Ishikawa (cell line): ENCODE data around the gene PPP4R2.

Experiments used
- CEBPB ChIP-seq: IDR thresholded peaks from 2 replicates; pipeline ENCODE4 v1.6.1; 2012
- CREB1 ChIP-seq: IDR thresholded peaks from 2 replicates; pipeline ENCODE4 v1.6.1; 2012; ENCODE audit warnings: low read depth
- EGR1 ChIP-seq: IDR thresholded peaks from 2 replicates; pipeline ENCODE4 v1.6.1; 2012
- EP300 ChIP-seq: IDR thresholded peaks from 2 replicates; pipeline ENCODE4 v1.6.1; 2012; ENCODE audit warnings: borderline replicate concordance
- RAD21 ChIP-seq: IDR thresholded peaks from 2 replicates; pipeline ENCODE4 v1.6.1; 2012; ENCODE audit warnings: low read depth
- REST ChIP-seq: IDR thresholded peaks from 2 replicates; pipeline ENCODE4 v1.6.1; 2012; ENCODE audit warnings: low read depth, mild to moderate bottlenecking
- TAF1 ChIP-seq: IDR thresholded peaks from 2 replicates; pipeline ENCODE4 v1.6.1; 2012; ENCODE audit warnings: low read depth, mild to moderate bottlenecking
- TCF12 ChIP-seq: IDR thresholded peaks from 2 replicates; pipeline ENCODE4 v1.6.1; 2012; ENCODE audit warnings: low read depth
- YY1 ChIP-seq: IDR thresholded peaks from 2 replicates; pipeline ENCODE4 v1.6.1; 2012; ENCODE audit warnings: low read depth
- ZBTB7A ChIP-seq: IDR thresholded peaks from 2 replicates; pipeline ENCODE4 v1.6.1; 2012; ENCODE audit warnings: low read depth
- TF ChIP-seq, protein P1 (sequence below): IDR thresholded peaks from 2 replicates; pipeline ENCODE4 v1.6.1; 2012

GRCh38 chr3:73107676-73108187, 111.1 kb downstream of the PPP4R2 start:
- TF ChIP-seq EGR1 (no peak), EP300 (no peak), CEBPB (no peak), RAD21 (no peak), YY1 (no peak), TCF12 (no peak), CREB1 (no peak), REST (no peak), ZBTB7A (no peak), TAF1 (no peak)
- TF ChIP-seq, protein P1, sequence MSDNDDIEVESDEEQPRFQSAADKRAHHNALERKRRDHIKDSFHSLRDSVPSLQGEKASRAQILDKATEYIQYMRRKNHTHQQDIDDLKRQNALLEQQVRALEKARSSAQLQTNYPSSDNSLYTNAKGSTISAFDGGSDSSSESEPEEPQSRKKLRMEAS: no peak
